Rectal smooth muscle tissue (tissue), 1 donor: ENCODE measurements around the gene APCDD1.
A peak's percentile ranks its signal among the peaks of the same experiment; 100 is the strongest.

ENCODE experiments used
- H3K27ac ChIP-seq: one replicate; pipeline ENCODE4 v1.7.0; 2013; ENCODE audit warnings: low read depth, low read length, inconsistent platforms
- H3K27me3 ChIP-seq: one replicate; pipeline ENCODE4 v1.7.0; 2013; ENCODE audit warnings: low read length; ENCODE audit not compliant: control insufficient read depth, insufficient read depth
- H3K36me3 ChIP-seq: one replicate; pipeline ENCODE4 v1.7.0; 2013; ENCODE audit warnings: low read length; ENCODE audit not compliant: control insufficient read depth, insufficient read depth
- H3K4me1 ChIP-seq: one replicate; pipeline ENCODE4 v1.7.0; 2013; ENCODE audit warnings: low read length; ENCODE audit not compliant: control insufficient read depth, insufficient read depth
- H3K4me3 ChIP-seq: one replicate; pipeline ENCODE4 v1.7.0; 2013; ENCODE audit warnings: low read length
- H3K9ac ChIP-seq: one replicate; pipeline ENCODE4 v1.7.0; 2013; ENCODE audit warnings: low read length

Gene APCDD1

DNA sequence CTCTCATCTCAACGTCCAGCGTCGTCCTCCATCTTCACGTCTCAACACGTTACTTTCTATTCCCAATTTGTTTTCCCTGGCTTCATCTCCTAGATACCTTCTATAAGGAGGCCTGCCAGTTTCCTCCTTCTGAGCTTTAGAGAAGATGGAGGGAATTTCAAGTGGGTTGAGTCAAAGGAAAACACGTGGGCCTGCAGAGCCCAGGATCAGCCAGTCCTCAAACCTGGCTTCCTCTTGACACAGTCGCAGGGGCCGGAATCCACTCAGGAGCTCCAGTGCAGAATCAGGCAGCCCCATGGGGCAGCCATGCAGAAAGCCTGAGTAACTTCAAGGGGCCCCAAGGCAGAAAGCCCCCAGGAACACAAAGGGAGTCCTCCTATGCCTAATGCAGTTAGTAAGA, 14.5 kb upstream of the APCDD1 start:
- Histone ChIP-seq H3K9ac (no peak overlapping the region), H3K4me3 (no peak overlapping the region), H3K27ac (no peak overlapping the region), H3K27me3 (peaks cover 3% of the 10 kb centered on the region), H3K4me1 (no peaks in the 10 kb centered on the region), H3K36me3 (no peaks in the 10 kb centered on the region)

DNA sequence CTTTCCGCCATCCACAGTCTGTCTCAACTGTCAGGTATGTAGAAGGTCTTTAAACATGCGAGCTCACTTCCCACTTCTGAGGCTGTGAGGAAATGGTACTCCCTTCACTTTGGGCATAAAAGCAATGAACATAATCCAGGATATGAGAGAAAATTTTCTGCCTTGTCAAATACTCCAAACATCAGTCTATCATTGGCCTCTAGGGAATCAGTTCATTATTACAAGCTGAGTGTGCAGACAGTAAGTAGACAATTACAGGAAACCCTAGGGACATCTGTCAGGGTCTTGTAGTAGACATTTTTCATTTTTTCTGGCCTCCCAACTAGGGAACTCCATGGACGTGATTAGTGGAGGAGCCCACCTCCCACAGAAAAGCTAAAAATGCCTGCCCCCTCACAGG, 13.6 kb upstream of the APCDD1 start:
- H3K36me3 ChIP-seq: no peaks in the 10 kb centered on the region
- peaks cover 3% of the 10 kb centered on the region for H3K27me3 ChIP-seq
- H3K27ac ChIP-seq: no peak overlapping the region
- H3K4me1 ChIP-seq: no peaks in the 10 kb centered on the region
- H3K9ac ChIP-seq: no peak overlapping the region
- no peak overlapping the region for H3K4me3 ChIP-seq

DNA sequence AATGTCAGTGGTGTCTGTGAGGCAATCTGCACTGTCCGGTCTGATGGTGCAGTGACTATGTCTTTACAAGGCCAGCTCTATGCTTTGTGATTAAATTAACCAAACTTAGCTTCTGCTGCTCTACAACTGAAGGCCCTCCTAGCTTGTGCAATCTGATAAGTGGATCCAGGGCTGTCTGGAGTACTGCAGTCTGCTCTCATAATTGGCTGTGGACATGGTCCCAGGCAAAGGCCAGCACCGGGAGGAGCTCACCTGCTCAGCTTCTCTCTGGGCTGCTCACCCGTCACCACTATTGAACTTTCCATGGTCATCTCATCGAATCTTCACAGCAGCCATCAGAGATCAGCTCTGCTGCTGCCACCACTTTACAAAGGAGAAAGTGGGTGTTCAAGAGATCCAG, 13.0 kb upstream of the APCDD1 start:
- Histone ChIP-seq H3K4me1 (no peaks in the 10 kb centered on the region), H3K27me3 (peaks cover 3% of the 10 kb centered on the region), H3K9ac (no peak overlapping the region), H3K27ac (no peak overlapping the region), H3K36me3 (no peaks in the 10 kb centered on the region), H3K4me3 (no peak overlapping the region)

DNA sequence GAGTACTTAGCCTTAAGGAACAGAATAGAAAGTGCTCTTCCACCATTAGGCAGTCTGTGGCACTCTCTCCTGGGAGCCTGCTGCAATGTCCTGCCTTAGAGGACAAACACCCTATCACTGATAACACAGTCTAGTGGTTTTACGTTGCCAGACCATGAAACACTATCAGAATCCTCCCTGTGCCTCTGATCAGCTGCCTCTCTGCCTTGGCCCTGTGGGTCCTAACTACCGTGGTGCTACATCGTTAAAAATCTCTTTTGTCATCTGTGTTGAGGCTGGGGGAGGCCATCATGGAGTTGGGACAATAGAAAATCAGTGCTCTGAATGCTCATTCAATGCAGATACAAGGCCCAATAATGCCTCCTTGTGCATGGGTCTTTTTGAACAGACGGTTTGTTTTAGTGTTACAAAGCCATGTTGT, 11.9 kb upstream of the APCDD1 start:
- H3K27me3 ChIP-seq: peaks cover 3% of the 10 kb centered on the region
- no peak overlapping the region for H3K9ac ChIP-seq
- H3K36me3 ChIP-seq: no peaks in the 10 kb centered on the region
- no peak overlapping the region for H3K27ac ChIP-seq
- no peak overlapping the region for H3K4me3 ChIP-seq
- H3K4me1 ChIP-seq: no peaks in the 10 kb centered on the region

DNA sequence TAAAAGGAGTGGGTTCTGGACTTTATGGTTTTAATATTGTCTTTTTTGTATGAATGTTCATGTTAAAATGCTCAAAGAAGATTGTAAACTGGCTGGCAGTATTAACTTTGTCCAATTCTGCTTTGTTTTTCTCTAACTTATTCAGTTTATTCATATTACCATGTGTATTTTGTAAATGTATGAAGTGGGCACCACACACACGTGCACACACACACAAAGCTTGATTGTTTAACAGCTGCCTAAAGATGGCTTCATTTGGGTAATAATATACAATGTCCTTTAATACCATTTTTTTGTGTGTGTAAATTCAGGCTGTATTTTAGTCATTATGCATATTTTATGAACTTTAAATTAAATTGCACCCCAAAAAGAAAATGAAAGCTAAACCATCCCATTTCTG, 11.4 kb upstream of the APCDD1 start:
- Histone ChIP-seq H3K4me1 (no peaks in the 10 kb centered on the region), H3K4me3 (no peak overlapping the region), H3K36me3 (no peaks in the 10 kb centered on the region), H3K9ac (no peak overlapping the region), H3K27ac (no peak overlapping the region), H3K27me3 (peaks cover 3% of the 10 kb centered on the region)

DNA sequence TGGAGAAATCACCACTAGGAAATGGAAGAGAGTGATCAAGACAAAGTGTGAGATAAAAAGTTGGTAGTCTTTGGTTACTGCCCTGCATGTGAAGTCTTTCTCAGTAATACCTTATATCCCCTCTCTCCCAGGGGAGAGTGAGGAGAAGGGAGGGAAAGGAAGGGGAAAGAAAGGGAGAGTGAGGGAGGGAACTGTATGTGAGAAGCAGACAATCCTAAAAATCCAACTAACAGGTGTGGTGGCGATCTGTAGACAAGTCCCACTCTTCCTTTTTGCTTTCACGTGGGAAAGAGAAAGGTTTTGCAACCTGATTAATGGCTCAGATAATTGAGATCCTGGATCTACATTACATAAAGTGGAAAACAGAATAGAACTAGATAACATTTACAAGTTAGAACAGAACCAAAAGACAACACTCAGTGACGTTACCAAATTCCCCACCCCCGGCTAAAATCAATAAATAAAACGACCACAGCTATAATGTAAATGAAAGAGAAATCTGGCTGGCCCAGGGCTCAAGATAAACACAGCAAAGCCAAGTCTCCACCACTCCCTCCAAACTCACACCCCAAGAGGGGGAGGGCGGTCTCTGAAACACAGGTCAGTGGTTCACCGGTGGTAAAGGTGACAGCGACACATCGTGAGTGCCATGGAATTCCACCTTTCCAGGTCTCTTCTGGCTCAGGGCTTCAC, 10.0 kb upstream of the APCDD1 start:
- Histone ChIP-seq H3K4me3 (no peak overlapping the region), H3K27ac (no peak overlapping the region), H3K4me1 (no peaks in the 10 kb centered on the region)

DNA sequence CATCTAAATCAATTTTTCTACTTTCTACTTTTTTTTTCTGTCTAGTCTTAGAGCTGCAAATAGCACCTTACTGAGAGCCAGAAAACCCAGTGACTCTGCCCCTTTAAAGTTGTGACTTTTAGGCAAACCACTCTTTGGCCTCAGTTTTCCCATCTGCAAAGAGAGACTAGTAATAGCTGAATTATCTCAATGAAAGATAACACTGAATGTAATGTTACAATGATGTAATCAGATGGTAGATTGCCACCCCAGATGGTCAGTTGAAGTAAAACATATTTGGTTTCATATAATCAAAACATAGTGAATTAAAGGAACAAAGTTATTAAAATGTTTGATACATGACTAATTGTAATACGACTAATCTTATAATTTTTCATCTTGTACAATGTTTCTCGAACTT, 5.0 kb upstream of the APCDD1 start:
- Histone ChIP-seq H3K4me1 (no peaks in the 10 kb centered on the region), H3K9ac (no peak overlapping the region), H3K4me3 (no peak overlapping the region), H3K27ac (no peak overlapping the region), H3K36me3 (no peaks in the 10 kb centered on the region), H3K27me3 (no peaks in the 10 kb centered on the region)

More for the DNA sequence above, 10.0 kb upstream of the APCDD1 start:
- Histone ChIP-seq H3K9ac (no peak overlapping the region), H3K36me3 (no peaks in the 10 kb centered on the region), H3K27me3 (peaks cover 3% of the 10 kb centered on the region)

DNA sequence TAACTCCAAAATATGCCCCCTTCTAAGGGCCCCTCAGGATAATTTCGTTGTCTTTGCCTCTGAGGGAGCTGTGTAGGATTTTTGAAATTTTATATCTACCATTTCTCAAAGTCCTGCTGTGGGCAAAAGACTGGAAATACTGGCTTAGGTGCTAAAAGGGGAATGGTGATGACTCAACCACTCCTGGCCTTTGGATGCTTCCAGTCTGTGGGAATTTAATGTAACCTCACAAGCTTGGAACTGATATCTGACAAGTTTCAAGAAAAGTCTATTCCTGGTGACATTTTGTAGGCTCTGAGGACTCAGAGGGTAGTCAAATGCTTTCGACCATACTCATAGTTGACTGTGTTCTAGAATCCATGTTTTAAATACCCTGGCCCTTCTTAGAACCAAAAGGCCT, 3.4 kb upstream of the APCDD1 start:
- no peak overlapping the region for H3K9ac ChIP-seq
- no peaks in the 10 kb centered on the region for H3K36me3 ChIP-seq
- no peak overlapping the region for H3K27ac ChIP-seq
- H3K4me1 ChIP-seq: peaks cover 5% of the 10 kb centered on the region
- H3K4me3 ChIP-seq: no peak overlapping the region
- H3K27me3 ChIP-seq: peaks cover 8% of the 10 kb centered on the region

DNA sequence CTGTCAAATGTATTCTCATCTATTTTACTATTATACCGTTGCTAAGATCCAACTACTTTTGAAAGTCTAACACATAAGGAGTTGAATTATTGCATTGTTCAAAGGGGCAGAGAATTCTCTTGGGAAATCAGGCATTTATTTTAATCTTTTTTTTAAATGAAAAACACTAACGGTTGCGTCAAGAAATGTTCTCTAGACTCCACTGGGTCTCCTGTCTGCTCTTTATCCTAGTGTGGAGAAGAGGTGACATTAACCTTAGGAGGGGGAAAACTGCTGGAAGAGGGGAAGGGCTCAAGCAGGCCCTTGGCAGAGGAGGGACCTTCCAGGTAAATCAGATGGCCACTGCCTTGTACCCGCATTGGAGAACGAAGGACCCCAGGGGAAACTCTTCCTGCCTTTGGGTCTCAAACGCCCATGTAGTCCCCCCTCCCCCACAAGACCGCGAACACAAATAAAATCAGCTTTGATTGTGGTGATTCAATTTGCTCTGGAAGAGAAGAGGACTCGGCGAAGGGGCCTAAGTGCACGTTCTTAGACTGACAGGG, 1.1 kb upstream of the APCDD1 start:
- H3K27me3 ChIP-seq: peaks cover 10% of the 10 kb centered on the region
- H3K4me3 ChIP-seq: no peak overlapping the region
- peak overlapping the region; percentile 68 for H3K27ac ChIP-seq
- H3K9ac ChIP-seq: no peak overlapping the region
- peaks cover 6% of the 10 kb centered on the region for H3K4me1 ChIP-seq
- H3K36me3 ChIP-seq: no peaks in the 10 kb centered on the region

DNA sequence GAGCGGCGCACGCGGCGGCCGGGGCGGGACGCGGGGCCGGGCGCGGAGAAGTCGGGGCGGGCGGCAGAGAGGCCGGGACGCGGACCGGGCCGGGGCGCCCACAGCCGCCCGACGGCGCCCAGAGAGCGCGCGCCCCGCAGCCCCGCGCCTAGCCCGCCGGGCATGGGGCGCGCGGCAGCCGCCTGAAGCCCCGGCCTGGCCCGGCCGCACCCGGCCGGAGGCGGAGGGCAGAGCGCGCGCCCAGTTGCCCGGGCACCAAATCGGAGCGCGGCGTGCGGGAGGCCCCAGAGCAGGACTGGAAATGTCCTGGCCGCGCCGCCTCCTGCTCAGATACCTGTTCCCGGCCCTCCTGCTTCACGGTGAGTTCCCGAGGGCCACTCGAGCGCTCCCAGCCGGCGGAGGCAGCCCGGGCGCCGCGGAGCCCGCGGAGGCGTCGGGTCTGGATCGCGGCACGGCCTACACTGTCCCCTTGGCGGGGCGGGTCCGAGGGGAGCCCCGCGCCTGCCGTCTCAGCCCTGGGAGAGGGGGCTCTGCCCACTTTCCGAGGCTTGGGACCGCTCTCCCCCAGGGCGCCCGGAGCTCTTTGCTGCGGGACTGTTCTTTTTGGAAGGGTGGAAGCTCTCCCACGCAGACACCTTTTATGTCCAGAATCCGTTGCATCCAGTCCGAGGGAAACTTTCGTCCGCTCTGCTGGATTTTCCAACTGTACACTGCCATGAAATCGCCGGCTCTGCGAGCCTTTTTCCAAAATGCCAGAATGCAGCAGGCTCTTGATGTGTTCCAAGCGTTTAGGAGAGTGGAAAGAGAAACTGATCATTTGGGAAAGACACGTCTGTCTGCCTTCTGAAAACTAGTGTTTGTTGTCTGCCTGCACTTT, 484 bp downstream of the APCDD1 start:
- H3K9ac ChIP-seq: peak overlapping the region; percentile 36
- H3K36me3 ChIP-seq: no peaks in the 10 kb centered on the region
- H3K27me3 ChIP-seq: peaks cover 12% of the 10 kb centered on the region
- peak overlapping the region; percentile 50 for H3K27ac ChIP-seq
- H3K4me1 ChIP-seq: peaks cover 6% of the 10 kb centered on the region
- H3K4me3 ChIP-seq: peak overlapping the region; percentile 69

DNA sequence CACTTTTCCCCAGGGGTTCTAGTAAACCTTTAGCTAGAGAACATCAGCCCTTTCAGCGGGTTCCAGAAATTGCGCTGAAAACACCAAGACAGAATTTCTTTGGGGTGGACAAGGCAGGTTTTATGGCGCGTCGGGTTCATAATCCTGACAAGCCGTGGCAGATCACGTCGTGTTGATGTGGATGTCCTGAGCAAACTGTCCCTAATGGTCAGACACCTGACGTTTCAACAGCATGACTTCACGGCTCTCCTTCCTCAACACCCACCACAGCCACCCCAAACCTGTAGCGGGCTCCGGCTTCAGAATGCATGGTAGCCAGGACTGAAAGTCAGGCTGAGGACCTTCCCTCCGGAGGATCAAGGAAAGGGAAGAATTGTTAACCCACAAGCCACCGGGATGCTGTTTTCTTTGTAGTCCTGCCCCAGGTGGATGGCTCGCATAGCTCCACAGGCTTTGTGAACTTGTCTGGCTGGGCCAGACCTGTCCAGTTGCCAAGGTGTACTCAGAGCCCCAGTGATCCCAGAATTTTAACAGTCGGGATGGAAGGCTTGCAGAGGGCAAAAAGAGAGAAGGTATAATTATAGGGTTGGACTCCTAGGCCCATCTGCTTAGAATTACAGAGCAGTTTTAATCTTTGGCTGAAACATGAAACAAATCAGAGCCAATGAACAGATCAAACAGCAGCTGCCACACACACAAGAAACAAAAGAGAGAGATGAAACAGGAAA, 1.5 kb downstream of the APCDD1 start:
- Histone ChIP-seq H3K27ac (no peak overlapping the region), H3K27me3 (peaks cover 12% of the 10 kb centered on the region), H3K4me3 (peak overlapping the region; percentile 69), H3K36me3 (no peaks in the 10 kb centered on the region), H3K9ac (no peak overlapping the region), H3K4me1 (peaks cover 6% of the 10 kb centered on the region)

DNA sequence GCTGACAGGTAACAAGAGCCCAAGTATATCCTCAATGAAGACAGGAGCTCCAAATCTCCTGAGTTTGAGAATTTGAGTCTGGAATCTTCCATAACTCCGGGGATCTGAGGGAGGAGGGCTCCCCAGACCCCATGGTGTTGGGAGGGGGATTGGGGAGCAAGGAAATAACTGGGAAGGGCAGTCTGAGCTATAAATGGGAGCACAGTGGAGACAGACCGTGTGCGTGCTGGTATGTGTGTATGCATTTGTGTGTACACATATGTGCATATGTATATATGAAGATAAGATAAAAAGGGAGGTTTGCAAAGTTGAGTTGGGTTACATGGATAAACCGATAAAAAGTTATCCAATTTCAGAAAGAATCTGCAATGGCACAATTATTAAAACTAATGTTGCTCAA, 2.3 kb downstream of the APCDD1 start:
- H3K4me1 ChIP-seq: peaks cover 6% of the 10 kb centered on the region
- no peak overlapping the region for H3K9ac ChIP-seq
- H3K27me3 ChIP-seq: peaks cover 12% of the 10 kb centered on the region
- H3K4me3 ChIP-seq: peak overlapping the region; percentile 39
- H3K36me3 ChIP-seq: no peaks in the 10 kb centered on the region
- H3K27ac ChIP-seq: no peak overlapping the region
